Measurements from ENCODE around the gene PDE1A. TPM values are rescaled to one million over a fixed set of nuclear protein-coding genes. Genes with fewer than 3 reads are reported as not detected.

PDE1A gene
- total and polyA plus RNA-seq, 10 of the 15 experiments (the other 5 are each of a cell fraction or from before 2014, with no cell fraction given): 1.1 TPM; not detected in 9

DNA sequence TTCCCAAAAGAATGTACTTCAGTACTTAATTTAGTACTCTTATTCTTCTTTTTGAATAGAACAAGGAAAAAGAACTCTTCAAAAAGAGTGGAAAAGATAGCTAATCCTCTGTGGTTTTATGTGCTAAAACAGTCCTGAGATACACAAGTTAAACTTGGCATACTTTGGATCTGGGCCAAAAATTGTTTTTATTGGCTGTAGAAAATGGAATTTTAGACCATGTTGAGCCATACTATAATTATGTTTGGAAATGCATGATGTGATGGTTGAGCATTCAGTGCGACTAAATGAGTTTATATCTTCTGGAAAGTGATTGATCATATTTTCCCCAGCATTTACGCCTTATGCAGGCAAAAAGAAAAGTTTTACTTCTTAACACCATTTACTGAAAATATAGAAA, 18.0 kb upstream of the PDE1A start:
- H3K9ac ChIP-seq (ENCODE audit: control insufficient read depth, insufficient read depth, low read length): no peak overlapping the region
- ChIA-PET POLR2A (no interaction called here), RAD21 (ENCODE audit: unreplicated experiment) (no interaction called here), SMC1A (ENCODE audit: uncharacterized antibody, unreplicated experiment) (interaction anchor here (1.6 kb wide), 1 partner anchor 19 kb away, joined by 3 read pairs; no protein-coding TSS in a partner anchor), CTCF (interaction anchor here (1.1 kb wide), 1 partner anchor 204 kb away, joined by 3 read pairs; no protein-coding TSS in a partner anchor)
- H3K27me3 ChIP-seq (replicated peaks in 1 of 2; ENCODE audit: control insufficient read depth in 2 of 2, insufficient read depth in 2 of 2, low read length in 1 of 2): no peaks in the 10 kb centered on the region; a peak in 1 of 4 replicates
- no peaks in the 10 kb centered on the region for H4K20me1 ChIP-seq (ENCODE audit: control insufficient read depth, insufficient read depth)
- H3K9me3 ChIP-seq (replicated peaks; ENCODE audit: control insufficient read depth, insufficient read depth, low read length): no peaks in the 10 kb centered on the region
- no peaks in the 10 kb centered on the region for H3K4me1 ChIP-seq (ENCODE audit: control insufficient read depth, insufficient read depth, low read length)
- no peak for TF ChIP-seq SPI1 (IDR thresholded peaks at IDR 0.05; ENCODE audit: borderline replicate concordance, insufficient read depth, low read depth, low read length)
- TF ChIP-seq SUZ12 (IDR thresholded peaks at IDR 0.05; ENCODE audit: unreplicated experiment): no peak
- TF ChIP-seq, protein P1, sequence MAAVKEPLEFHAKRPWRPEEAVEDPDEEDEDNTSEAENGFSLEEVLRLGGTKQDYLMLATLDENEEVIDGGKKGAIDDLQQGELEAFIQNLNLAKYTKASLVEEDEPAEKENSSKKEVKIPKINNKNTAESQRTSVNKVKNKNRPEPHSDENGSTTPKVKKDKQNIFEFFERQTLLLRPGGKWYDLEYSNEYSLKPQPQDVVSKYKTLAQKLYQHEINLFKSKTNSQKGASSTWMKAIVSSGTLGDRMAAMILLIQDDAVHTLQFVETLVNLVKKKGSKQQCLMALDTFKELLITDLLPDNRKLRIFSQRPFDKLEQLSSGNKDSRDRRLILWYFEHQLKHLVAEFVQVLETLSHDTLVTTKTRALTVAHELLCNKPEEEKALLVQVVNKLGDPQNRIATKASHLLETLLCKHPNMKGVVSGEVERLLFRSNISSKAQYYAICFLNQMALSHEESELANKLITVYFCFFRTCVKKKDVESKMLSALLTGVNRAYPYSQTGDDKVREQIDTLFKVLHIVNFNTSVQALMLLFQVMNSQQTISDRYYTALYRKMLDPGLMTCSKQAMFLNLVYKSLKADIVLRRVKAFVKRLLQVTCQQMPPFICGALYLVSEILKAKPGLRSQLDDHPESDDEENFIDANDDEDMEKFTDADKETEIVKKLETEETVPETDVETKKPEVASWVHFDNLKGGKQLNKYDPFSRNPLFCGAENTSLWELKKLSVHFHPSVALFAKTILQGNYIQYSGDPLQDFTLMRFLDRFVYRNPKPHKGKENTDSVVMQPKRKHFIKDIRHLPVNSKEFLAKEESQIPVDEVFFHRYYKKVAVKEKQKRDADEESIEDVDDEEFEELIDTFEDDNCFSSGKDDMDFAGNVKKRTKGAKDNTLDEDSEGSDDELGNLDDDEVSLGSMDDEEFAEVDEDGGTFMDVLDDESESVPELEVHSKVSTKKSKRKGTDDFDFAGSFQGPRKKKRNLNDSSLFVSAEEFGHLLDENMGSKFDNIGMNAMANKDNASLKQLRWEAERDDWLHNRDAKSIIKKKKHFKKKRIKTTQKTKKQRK (IDR thresholded peaks at IDR 0.05; ENCODE audit: low read depth, low read length): no peak
- no peak for TF ChIP-seq IKZF2 (IDR thresholded peaks at IDR 0.05)
- no peak for TF ChIP-seq HSF1 (IDR thresholded peaks at IDR 0.05; ENCODE audit: low read depth, low read length)
- no peak for TF ChIP-seq PML (IDR thresholded peaks at IDR 0.05; ENCODE audit: low read length)
- no peak for TF ChIP-seq USF2 (IDR thresholded peaks at IDR 0.05; ENCODE audit: borderline replicate concordance, low read depth, low read length)
- TF ChIP-seq SREBF1 (IDR thresholded peaks at IDR 0.05; ENCODE audit: low read length): no peak
- TF ChIP-seq EED (IDR thresholded peaks at IDR 0.05; ENCODE audit: low read depth): no peak
- no peak for TF ChIP-seq MYC (IDR thresholded peaks at IDR 0.05; ENCODE audit: insufficient read depth, insufficient read length, insufficient replicate concordance, low read length, severe bottlenecking)
- TF ChIP-seq PAX5 (IDR thresholded peaks at IDR 0.05; ENCODE audit: borderline replicate concordance, low read depth, low read length): no peak
- no peak for TF ChIP-seq HCFC1 (IDR thresholded peaks at IDR 0.05; ENCODE audit: low read length)
- no peak for TF ChIP-seq RAD21 (IDR thresholded peaks at IDR 0.05; ENCODE audit: insufficient read depth, low read depth, low read length)
- TF ChIP-seq SREBF2 (IDR thresholded peaks at IDR 0.05; ENCODE audit: low read length): no peak
- no peak for TF ChIP-seq DPF2 (IDR thresholded peaks at IDR 0.05)
- TF ChIP-seq TBL1XR1 (IDR thresholded peaks at IDR 0.05; ENCODE audit: low read depth, low read length): no peak
- 21% methylated on average over 2 of the region's 2 CpGs for WGBS (ENCODE audit: insufficient coverage, insufficient replicate concordance, low lambda C conversion rate, missing lambda C conversion rate)
- no peak overlapping the region for H3K4me2 ChIP-seq (ENCODE audit: control insufficient read depth, insufficient read depth)
- no peak overlapping the region for H3K27ac ChIP-seq (ENCODE audit: control insufficient read depth, insufficient read depth)
- DNase-seq (ENCODE audit: low read depth, low spot score) (no peak), ATAC-seq (no peak), FAIRE-seq (no peak)
- no TSS peak for BruUV-seq (replicated peaks)
- no peaks in the 10 kb centered on the region for H3K36me3 ChIP-seq (ENCODE audit: control insufficient read depth in 2 of 2, insufficient read depth in 2 of 2, low read length in 1 of 2)
- intact Hi-C loops (cut with micrococcal nuclease; ENCODE audit: unreplicated experiment) (no loop called here), in situ Hi-C loops (cut with MboI) (no loop called here)
- H3K4me3 ChIP-seq: no peak overlapping the region
- no peak overlapping the region for H2AFZ ChIP-seq (ENCODE audit: control insufficient read depth, low read depth, low read length)
- H3K79me2 ChIP-seq (ENCODE audit: control insufficient read depth, insufficient read depth, low read length): no peaks in the 10 kb centered on the region

Data from GM12878 (cell line).